Neural progenitor cell (in vitro differentiated cells): ENCODE results near the gene AHCY. TPM values are rescaled to one million over a fixed set of nuclear protein-coding genes. Genes with fewer than 3 reads are reported as not detected.
A peak's percentile ranks its signal among the peaks of the same experiment; 100 is the strongest.

Experiments used
- DNase-seq: peaks from one replicate; pipeline ENCODE4 v3.0.0-alpha.2; 2016; ENCODE audit warnings: low spot score
- H2AFZ ChIP-seq: fragments of 200-600 bp; sonication (generic); replicated peaks from 2 replicates; pipeline ENCODE4 v1.6.1; 2016; ENCODE audit warnings: antibody characterized with exemption
- H3F3A ChIP-seq: fragments of 200-600 bp; sonication (generic); 2 replicates; pipeline ENCODE4 v1.6.1; 2016; ENCODE audit warnings: antibody characterized with exemption, low read depth
- H3K27ac ChIP-seq: fragments of 200-600 bp; sonication (generic); 2 replicates; pipeline ENCODE4 v1.5.1; 2016; ENCODE audit warnings: mild to moderate bottlenecking
- H3K27me3 ChIP-seq: fragments of 200-600 bp; sonication (generic); 2 replicates; pipeline ENCODE4 v1.6.1; 2016; ENCODE audit warnings: mild to moderate bottlenecking, moderate library complexity
- H3K36me3 ChIP-seq: fragments of 200-600 bp; sonication (generic); 2 replicates; pipeline ENCODE4 v1.5.1; 2016
- H3K4me1 ChIP-seq: fragments of 200-600 bp; sonication (generic); 2 replicates; pipeline ENCODE4 v1.6.1; 2016; ENCODE audit warnings: mixed run types
- H3K4me2 ChIP-seq: fragments of 200-600 bp; sonication (generic); 2 replicates; pipeline ENCODE4 v1.6.1; 2016
- H3K4me3 ChIP-seq: fragments of 200-600 bp; sonication (generic); 2 replicates; pipeline ENCODE4 v1.5.1; 2016
- H3K79me2 ChIP-seq: fragments of 200-600 bp; sonication (generic); 2 replicates; pipeline ENCODE4 v1.6.1; 2016; ENCODE audit warnings: low read depth
- H3K9ac ChIP-seq: fragments of 200-600 bp; sonication (generic); 2 replicates; pipeline ENCODE4 v1.6.1; 2016
- H3K9me3 ChIP-seq: fragments of 200-600 bp; sonication (generic); 2 replicates; pipeline ENCODE4 v1.5.1; 2016; ENCODE audit warnings: low read depth
- H4K20me1 ChIP-seq: fragments of 200-600 bp; sonication (generic); 2 replicates; pipeline ENCODE4 v1.6.1; 2016; ENCODE audit warnings: low read depth
- H3K27ac Mint-ChIP-seq: 3 replicates; pipeline ENCODE4 v1.8.0; 2021; ENCODE audit warnings: mixed read lengths
- H3K27me3 Mint-ChIP-seq: 2 replicates; pipeline ENCODE4 v1.8.0; 2022; ENCODE audit warnings: low read depth, mild to moderate bottlenecking, inconsistent platforms, moderate library complexity, mixed read lengths; ENCODE audit not compliant: insufficient read depth
- H3K36me3 Mint-ChIP-seq: 3 replicates; pipeline ENCODE4 v1.8.0; 2021; ENCODE audit warnings: mixed read lengths
- H3K4me1 Mint-ChIP-seq: 3 replicates; pipeline ENCODE4 v1.8.0; 2021; ENCODE audit warnings: mixed read lengths
- H3K4me3 Mint-ChIP-seq: 3 replicates; pipeline ENCODE4 v1.8.0; 2021; ENCODE audit warnings: mild to moderate bottlenecking, moderate library complexity, mixed read lengths
- H3K9me3 Mint-ChIP-seq: 3 replicates; pipeline ENCODE4 v1.8.0; 2020; ENCODE audit warnings: mixed read lengths
- CTCF ChIP-seq: fragments of 200-600 bp; sonication (generic); IDR thresholded peaks from 2 replicates; pipeline ENCODE4 v1.5.1; 2017; ENCODE audit warnings: antibody characterized with exemption, mild to moderate bottlenecking
- EZH2 ChIP-seq: fragments of 200-600 bp; sonication (generic); IDR thresholded peaks from 2 replicates; pipeline ENCODE4 v1.6.1; 2017; ENCODE audit warnings: antibody characterized with exemption, mild to moderate bottlenecking, moderate library complexity
- EZH2phosphoT487 ChIP-seq: fragments of 200-600 bp; sonication (generic); IDR thresholded peaks from 2 replicates; pipeline ENCODE4 v1.6.1; 2017; ENCODE audit warnings: antibody characterized with exemption
- total RNA-seq: library from RNA; depleted of rRNA; stranded (reverse); fragments of >200 nt; gene quantifications from 2 replicates; pipeline ENCODE4 v1.2.3, GENCODE V29; 2015; ENCODE audit warnings: low replicate concordance

Gene AHCY
- total RNA-seq, 1 donor from 2014 or later, result 184 TPM

DNA sequence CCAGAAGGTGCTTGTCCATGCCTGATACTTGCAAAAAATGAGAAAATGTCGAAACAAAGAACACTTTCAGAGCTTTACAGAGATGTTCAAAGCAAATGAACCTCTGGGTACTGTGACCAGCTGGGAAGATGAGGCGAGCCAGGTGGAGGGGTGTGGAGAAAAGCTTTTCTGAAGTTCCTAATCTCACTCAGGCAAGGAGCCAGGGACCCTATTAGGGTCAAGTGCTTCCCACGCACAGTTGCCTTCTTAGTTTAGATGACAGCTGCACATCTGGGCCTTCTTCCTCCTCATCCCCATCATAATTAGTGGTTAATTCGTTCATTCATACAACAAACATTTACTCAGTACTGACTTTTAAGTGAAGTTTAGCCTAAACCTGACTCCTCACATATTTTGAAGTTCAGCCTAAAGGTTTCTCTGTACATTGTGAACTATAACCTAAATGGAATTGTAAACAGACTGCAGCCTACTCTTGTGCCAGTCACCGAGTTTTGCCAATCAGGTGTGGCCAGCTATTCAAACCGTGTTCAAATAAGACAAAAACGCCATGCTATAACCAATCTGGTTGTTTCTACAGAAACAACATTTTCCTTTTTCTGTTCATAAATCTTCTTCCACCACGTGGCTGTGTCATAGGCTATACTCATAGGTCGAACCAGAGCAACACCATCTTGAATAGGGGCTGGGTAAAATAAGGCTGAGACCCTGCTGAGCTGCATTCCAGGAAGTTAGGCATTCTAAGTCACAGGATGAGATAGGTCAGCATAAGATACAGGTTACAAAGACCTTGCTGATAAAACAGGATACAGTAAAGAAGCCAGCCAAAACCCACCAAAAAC is 19.3 kb upstream of the AHCY start:
- Histone ChIP-seq H3K4me1 (peaks cover 6% of the 10 kb centered on the region), H3K27ac (no peak overlapping the region), H3K9me3 (no peaks in the 10 kb centered on the region), H3K4me3 (no peak overlapping the region), H3K9ac (no peak overlapping the region), H4K20me1 (no peaks in the 10 kb centered on the region), H2AFZ (no peak overlapping the region), H3K27me3 (peaks cover 5% of the 10 kb centered on the region), H3K36me3 (no peaks in the 10 kb centered on the region), H3F3A (peaks cover 9% of the 10 kb centered on the region), H3K4me2 (no peak overlapping the region), H3K79me2 (no peaks in the 10 kb centered on the region)
- no peaks in the 10 kb centered on the region for H3K9me3 Mint-ChIP-seq
- H3K27me3 Mint-ChIP-seq, result no peaks in the 10 kb centered on the region
- peaks cover 20% of the 10 kb centered on the region for H3K4me1 Mint-ChIP-seq
- peak overlapping the region; percentile 24 for H3K27ac Mint-ChIP-seq
- H3K4me3 Mint-ChIP-seq, result no peak overlapping the region
- H3K36me3 Mint-ChIP-seq, result no peaks in the 10 kb centered on the region
- no peak for DNase-seq
- TF ChIP-seq CTCF (no peak), EZH2 (no peak), EZH2phosphoT487 (no peak)

DNA sequence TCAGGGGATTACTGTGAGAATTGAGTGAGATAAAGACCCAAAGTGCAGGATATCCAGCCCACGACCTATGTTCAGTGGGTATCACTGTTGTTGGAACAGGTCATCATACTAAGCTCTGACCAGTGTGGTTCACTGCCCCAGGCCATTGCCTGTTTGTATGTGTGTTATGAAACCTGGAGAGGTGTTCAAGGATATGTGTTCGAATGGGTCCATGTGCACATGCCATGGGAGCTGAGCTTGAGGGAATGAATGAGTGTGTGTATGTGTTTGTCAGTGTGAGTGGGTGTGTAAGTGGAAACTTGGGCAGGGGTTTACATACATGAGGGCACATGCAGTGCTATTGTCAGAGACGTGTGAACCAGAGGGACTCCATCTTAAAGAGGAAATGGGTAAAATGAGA is 17.7 kb upstream of the AHCY start:
- no peaks in the 10 kb centered on the region for H3K36me3 Mint-ChIP-seq
- peaks cover 5% of the 10 kb centered on the region for H3K27me3 ChIP-seq
- H3K4me2 ChIP-seq, result no peak overlapping the region
- no peak overlapping the region for H3K4me3 ChIP-seq
- no peak overlapping the region for H3K4me3 Mint-ChIP-seq
- H3K4me1 Mint-ChIP-seq, result peaks cover 20% of the 10 kb centered on the region
- H3K9me3 Mint-ChIP-seq, result no peaks in the 10 kb centered on the region
- peaks cover 9% of the 10 kb centered on the region for H3F3A ChIP-seq
- no peaks in the 10 kb centered on the region for H3K9me3 ChIP-seq
- no peak for DNase-seq
- no peaks in the 10 kb centered on the region for H3K36me3 ChIP-seq
- no peak overlapping the region for H3K9ac ChIP-seq
- no peaks in the 10 kb centered on the region for H3K79me2 ChIP-seq
- no peak overlapping the region for H2AFZ ChIP-seq
- no peaks in the 10 kb centered on the region for H3K27me3 Mint-ChIP-seq
- TF ChIP-seq CTCF (no peak), EZH2 (no peak), EZH2phosphoT487 (no peak)
- no peak overlapping the region for H3K27ac ChIP-seq
- no peaks in the 10 kb centered on the region for H4K20me1 ChIP-seq
- peaks cover 6% of the 10 kb centered on the region for H3K4me1 ChIP-seq
- H3K27ac Mint-ChIP-seq, result no peak overlapping the region

DNA sequence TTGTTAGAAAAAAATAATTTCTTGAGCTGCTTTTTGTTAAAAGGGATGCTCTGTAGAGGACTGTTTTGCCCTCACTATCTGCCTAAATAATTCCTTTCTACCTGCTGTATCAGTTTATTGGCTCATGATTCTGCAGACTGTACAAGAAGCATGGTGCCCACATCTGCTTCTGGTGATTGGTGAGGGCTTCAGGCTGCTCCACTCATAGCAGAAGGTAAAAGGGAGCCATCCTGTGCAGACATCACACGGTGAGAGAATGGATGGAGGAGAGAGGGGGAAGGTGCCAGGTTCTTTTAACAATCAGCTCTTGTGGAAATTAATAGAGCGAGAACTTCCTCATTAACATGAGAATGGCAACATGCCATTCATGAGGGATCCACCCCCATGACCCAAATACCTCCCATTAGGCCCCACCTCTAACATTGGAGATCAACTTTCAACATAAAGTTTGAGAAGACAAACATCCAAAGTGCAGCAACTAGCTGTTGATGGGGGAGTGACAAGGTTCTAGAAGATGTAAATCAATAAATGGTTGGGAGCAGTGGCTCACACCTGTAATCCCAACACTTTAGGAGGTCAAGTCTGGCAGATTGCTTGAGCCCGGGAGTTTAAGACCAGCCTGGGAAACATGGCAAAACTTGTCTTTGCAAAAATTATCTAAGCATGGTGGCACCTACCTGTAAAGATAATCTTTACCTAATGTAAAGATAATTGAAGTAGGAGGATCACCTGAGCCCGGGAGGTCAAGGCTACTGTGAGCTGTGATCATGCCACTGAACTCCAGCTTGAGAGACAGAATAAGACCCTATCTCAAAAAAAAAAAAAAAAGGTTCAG is 15.7 kb upstream of the AHCY start:
- no peaks in the 10 kb centered on the region for H3K36me3 Mint-ChIP-seq
- Histone ChIP-seq H4K20me1 (no peaks in the 10 kb centered on the region), H3K4me2 (no peak overlapping the region), H3F3A (no peaks in the 10 kb centered on the region), H3K4me1 (no peaks in the 10 kb centered on the region), H3K9me3 (no peaks in the 10 kb centered on the region), H3K4me3 (no peak overlapping the region), H3K27me3 (no peaks in the 10 kb centered on the region), H2AFZ (no peak overlapping the region), H3K36me3 (no peaks in the 10 kb centered on the region), H3K9ac (no peak overlapping the region), H3K27ac (no peak overlapping the region), H3K79me2 (no peaks in the 10 kb centered on the region)
- no peak overlapping the region for H3K27ac Mint-ChIP-seq
- DNase-seq, result no peak
- TF ChIP-seq EZH2, result no peak
- TF ChIP-seq CTCF, result no peak
- TF ChIP-seq EZH2phosphoT487, result no peak
- no peaks in the 10 kb centered on the region for H3K9me3 Mint-ChIP-seq
- no peak overlapping the region for H3K4me3 Mint-ChIP-seq
- H3K27me3 Mint-ChIP-seq, result peaks cover 5% of the 10 kb centered on the region
- peaks cover 10% of the 10 kb centered on the region for H3K4me1 Mint-ChIP-seq
